CD4-positive, alpha-beta T cell treated with Interleukin-21 for 1 hour (primary cell): ENCODE measurements around the gene LIX1.
"Not testable (repeated sequence)": the region's sequence is repeated elsewhere in the genome, so short reads cannot be mapped to it uniquely, and the experiment has no call there.

Source experiments
- DNase-seq: peaks from one replicate; pipeline ENCODE4 v3.0.0-alpha.2; 2020

LIX1 gene

DNA sequence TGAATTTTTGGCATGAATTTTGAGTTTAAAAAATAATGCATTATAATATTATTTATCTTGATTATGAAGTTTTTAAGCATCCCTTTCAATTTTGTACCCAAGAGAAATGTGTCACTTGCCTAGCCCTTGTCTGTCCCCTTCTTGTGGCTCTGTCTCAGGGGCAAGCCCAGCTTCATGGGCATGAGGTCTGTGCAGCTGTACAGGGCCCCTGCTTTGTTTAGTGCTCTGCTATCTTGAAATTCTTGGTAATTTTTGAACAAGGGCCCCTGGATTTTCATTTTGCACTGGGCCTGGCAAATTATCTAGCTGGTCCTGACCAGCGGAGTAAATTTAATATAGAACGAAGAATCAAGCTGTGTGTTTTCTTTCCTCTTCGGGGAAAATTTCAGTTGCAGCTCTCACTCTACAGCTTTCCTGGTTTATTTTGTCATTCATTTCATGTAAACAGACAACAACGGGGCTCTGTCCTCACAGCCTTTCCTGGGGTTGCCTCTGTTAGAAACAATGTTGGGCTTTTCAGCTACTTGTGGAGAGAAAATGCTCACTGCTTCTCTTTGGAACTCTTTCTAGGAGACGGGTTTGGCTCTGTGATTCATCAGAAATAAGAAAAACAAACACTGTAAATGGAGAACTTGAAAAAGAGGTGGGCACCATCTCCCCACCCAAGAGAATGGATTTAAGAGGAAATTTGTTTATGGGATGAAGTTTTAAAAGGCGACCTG, 41.1 kb downstream of the LIX1 start:
- DNase-seq = no peak

DNA sequence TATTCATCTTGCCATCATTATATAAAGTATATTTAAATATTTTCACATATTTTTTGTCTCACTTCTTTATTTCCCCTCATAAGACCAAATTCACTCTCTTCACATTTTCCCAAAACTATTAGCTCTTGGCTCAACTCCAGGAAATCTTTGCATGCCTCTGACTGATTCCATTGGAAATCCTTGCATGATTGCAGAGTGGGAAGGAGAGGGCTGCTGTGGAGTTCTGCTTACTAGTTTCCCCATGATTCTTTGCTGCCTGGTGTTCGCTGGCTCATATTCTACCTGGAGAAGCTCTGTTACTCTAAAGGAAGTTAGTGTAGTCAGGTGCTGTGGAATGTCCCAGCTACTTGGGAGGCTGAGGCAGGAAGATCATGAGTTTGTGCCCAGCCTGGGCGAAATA, 41.9 kb downstream of the LIX1 start:
- no peak for DNase-seq

- no peak for DNase-seq
Measured at GRCh38 chr5:97098922-97099321, 43.5 kb downstream of the LIX1 start.

- no peak for DNase-seq
Measured at GRCh38 chr5:97097326-97098230, 44.8 kb downstream of the LIX1 start.

DNA sequence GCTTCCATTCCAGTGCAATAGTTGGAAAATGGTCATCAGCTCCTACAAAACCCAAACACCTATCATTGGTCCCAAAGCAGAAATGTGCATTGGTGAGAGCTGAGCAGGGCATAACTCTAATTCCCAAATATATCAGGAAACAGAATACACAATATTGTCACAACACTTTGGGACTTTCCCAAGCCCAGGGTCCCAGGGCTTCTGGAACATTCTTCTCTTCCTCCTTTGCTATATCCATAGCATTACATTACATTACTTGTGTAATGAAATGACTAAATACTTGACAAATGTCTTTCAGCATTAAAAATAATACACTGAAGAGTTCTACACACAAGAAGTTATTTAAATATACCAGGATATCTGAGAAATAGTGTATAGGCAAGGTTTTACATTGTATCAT, 45.6 kb downstream of the LIX1 start:
- DNase-seq = no peak

DNA sequence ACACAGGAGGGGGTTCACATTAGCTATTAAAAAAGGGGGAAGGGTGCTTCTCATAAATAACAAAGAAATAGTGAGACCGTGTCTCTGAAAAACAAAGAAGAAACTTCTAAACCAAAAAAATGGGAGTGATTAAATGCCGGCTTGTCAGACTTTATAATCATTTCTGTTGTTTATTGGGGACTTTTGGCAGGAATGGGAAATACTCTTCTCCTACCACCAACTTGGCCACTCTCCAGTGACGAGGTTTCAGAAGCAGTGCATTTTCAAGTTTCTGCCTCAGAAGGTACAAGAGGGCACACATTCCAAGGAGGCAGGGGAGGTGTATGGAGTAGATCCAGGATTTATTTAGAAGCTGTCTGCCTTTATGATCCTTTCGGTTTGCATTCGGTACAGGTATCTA, 46.2 kb downstream of the LIX1 start:
- no peak for DNase-seq

DNA sequence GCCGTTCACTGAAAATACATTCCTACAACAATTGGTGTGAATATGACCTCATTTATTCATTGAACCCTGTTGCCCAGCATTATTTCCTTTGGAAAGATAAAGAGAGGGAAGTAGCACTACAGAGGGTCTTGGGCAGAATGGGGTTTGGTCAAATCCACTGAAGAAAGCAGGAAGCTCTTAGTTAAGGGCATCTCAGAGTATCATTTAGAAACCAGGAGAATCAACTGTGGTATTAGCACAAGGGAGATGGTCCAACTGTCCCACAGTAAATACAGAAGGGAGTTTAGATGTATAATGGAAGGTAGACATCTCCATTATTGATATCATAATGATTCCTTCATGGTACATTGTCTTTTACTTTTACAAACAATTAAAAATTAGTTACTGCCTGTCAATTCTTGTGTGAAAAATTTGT, 47.1 kb downstream of the LIX1 start:
- DNase-seq = no peak

DNA sequence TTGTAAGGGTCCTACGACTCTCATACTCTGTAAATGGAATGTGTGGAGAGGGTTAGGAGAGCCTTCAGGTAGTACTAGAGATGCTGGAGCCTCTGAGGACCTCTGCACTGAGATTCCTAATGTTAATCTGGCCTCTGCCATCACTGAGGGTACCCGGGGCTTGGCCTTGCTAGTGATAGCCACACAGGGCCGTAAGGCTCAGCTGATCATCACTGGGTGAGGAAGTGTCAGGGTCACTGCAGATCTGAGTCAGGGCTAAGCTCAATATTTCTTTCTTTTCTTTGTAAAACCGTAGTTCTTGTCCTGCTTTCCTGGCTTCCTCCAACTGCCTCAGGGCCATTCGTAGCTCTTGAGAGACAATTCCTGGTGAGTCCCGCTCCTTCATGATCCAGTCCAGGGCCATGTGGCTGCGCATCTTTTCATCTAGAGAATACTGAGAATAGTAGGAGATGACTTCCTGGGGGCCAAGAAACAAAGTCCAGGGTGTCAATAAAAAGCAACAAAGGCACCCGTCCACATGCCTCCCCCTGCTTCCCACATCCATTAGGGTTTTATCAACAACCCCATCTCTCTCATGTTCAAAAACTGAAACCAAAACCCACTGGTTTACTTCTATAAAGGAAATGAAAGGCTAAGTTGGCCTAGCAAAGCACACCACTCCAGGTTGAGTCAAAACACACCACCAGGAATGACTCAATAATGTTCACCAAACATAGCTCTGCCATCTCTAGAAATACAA, 47.7 kb downstream of the LIX1 start:
- no peak for DNase-seq

GRCh38 chr5:97093193-97093592, 49.2 kb downstream of the LIX1 start:
- DNase-seq = no peak

GRCh38 chr5:97090944-97091343, 51.5 kb downstream of the LIX1 start:
- no peak for DNase-seq

- DNase-seq = no peak
Measured at GRCh38 chr5:97089149-97089801, 53.1 kb downstream of the LIX1 start.

DNA sequence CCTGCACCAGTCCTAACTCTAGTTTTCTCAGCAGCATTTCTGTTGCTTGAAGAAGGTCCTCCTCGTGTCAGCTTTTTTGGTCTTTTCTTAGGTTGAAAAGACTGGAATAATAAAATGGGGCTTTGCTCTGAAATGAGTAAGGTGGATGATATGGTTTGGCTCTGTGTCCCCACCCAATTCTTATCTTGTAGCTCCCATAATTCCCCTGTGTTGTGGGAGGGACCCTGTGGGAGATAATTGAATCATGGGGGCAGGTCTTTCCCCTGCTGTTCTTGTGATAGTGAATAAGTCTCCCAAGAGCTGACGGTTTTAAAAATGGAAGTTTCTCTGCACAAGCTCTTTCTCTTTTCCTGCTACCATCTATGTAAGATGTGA, 53.6 kb downstream of the LIX1 start:
- no peak for DNase-seq

- DNase-seq = no peak
Measured at GRCh38 chr5:97087138-97087537, 55.3 kb downstream of the LIX1 start.

- peak; percentile 4 for DNase-seq
Measured at GRCh38 chr5:97085459-97086181, 56.8 kb downstream of the LIX1 start.

DNA sequence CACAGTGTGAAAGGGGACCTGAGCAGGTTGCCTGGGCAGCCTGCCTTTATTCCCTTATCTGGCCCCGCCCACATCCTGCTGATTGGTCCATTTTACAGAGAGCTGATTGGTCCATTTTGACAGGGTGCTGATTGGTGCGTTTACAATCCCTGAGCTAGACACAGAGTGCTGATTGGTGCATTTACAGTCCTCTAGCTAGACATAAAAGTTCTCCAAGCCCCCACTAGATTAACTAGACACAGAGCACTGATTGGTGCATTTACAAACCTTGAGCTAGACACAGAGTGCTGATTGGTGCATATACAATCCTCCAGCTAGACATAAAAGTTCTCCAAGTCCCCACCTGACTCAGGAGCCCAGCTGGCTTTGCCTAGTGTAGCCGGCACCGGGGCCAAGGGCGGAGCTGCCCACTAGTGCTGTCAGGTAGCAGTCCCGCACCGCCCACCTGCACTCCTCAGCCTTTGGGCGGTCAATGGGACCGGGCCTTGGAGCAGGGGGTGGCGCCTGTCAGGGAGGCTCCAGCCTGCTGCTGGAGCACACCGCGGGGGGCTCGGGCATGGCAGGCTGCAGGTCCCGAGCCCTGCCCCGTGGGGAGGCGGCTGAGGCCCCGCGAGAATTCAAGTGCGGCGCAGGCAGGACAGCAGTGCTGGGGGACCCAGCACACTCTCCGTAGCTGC, 57.5 kb downstream of the LIX1 start:
- not testable (repeated sequence) for DNase-seq

GRCh38 chr5:97078958-97079743, 63.3 kb downstream of the LIX1 start:
- DNase-seq = no peak

- no peak for DNase-seq
Measured at GRCh38 chr5:97077246-97077645, 65.2 kb downstream of the LIX1 start.

DNA sequence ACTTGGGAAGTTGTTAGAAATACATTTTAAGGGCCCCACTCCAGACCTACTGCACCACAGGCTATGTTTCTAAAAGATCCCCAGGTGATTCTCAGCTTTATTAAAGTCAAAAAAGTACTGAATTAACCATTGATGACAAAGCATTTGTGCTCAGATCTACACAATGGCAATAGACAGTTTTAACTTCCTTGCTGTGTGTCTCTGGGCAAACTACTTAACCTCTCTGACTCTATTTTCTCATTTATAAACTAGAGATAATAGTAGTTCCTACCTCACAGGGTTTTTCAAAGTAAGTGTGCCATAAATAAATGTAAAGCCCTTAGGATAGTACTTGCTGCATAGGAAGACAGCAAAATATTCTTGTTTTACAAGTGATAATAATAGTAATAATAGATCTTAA, 66.3 kb downstream of the LIX1 start:
- DNase-seq = no peak

GRCh38 chr5:97075649-97076048, 66.8 kb downstream of the LIX1 start:
- no peak for DNase-seq

DNA sequence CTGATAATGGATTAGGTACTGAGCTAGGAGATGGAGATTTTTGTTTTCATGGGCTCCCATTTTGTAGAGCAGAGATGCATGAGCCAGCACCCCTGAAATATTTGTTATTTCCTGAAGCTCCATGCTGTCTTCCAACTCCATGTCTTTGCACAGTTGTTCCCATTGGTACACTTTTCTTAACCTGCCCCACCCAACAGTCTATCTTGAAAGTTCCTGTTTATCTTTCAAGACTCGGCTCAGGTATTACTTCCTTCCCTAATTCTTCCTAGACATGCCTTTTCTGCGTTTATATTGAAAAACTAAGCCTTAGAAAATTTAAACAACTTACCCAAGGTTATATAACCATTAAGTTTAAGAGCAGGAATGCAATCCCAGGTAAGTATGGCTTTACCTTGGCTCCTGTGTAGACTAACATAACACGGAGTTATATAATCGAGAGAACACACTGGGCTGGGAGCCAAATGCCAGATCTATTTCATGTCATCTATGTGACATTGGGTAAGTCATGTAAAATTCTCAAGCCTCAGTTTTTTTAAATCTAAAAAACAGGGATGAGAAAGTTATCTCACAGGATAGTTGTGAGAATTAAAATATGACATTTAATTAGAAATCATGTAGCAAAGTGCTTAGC, 67.4 kb downstream of the LIX1 start:
- no peak for DNase-seq
